Activated B cell treated with CpG ODN at 0.5 μM for 24 hours (primary cell): ENCODE measurements around the gene ZNF33B. TPM values are rescaled to one million over a fixed set of nuclear protein-coding genes. Genes with fewer than 3 reads are reported as not detected.

ENCODE experiments used
- ATAC-seq: fragments of 200-7000 bp; cut with Tn5 transposase; one replicate; pipeline ENCODE4 v1.10.0; 2021; ENCODE audit warnings: low read depth, mild to moderate bottlenecking, moderate library complexity
- CTCF ChIA-PET: fragments of 350-600 bp; sonication (Branson Sonifier 250); formaldehyde crosslinking; loops from one replicate; lab custom pipeline; 2021; ENCODE audit warnings: antibody characterized with exemption; lab: Charles Lee
- POLR2A ChIA-PET: fragments of 350-600 bp; sonication (Branson Sonifier 250); formaldehyde crosslinking; loops from one replicate; lab custom pipeline; 2021; ENCODE audit warnings: antibody characterized with exemption; lab: Charles Lee
- DNase-seq: peaks from one replicate; pipeline ENCODE4 v3.0.0; 2022
- H3K27ac Mint-ChIP-seq: one replicate; pipeline ENCODE4 v1.8.0; 2020; ENCODE audit warnings: mixed read lengths
- H3K27me3 Mint-ChIP-seq: one replicate; pipeline ENCODE4 v1.8.0; 2021; ENCODE audit warnings: mixed read lengths
- H3K36me3 Mint-ChIP-seq: one replicate; pipeline ENCODE4 v1.8.0; 2021; ENCODE audit warnings: low read depth, mixed read lengths
- H3K4me1 Mint-ChIP-seq: one replicate; pipeline ENCODE4 v1.8.0; 2021; ENCODE audit warnings: mixed read lengths
- H3K4me3 Mint-ChIP-seq: one replicate; pipeline ENCODE4 v1.8.0; 2020; ENCODE audit warnings: mild to moderate bottlenecking, mixed read lengths
- H3K9me3 Mint-ChIP-seq: one replicate; pipeline ENCODE4 v1.8.0; 2020; ENCODE audit warnings: mixed read lengths
- CTCF ChIP-seq: fragments of 200-600 bp; IDR thresholded peaks from one replicate; pipeline ENCODE4 v1.8.0; 2022; ENCODE audit warnings: antibody characterized with exemption, mild to moderate bottlenecking
- intact Hi-C: fragments of 100-400 bp; cut with micrococcal nuclease; formaldehyde crosslinking; loops from one replicate; pipeline ENCODE4 v1.15.1; 2024
- total RNA-seq: library from RNA; stranded (reverse); gene quantifications from 2 replicates; pipeline ENCODE4 v1.2.3, GENCODE V29; 2022

Gene ZNF33B
- total RNA-seq, 1 donor from 2014 or later = 31.0 TPM

- Mint-ChIP-seq H3K4me3 (peak overlapping the region; percentile 12), H3K27ac (no peak overlapping the region), H3K27me3 (no peaks in the 10 kb centered on the region), H3K9me3 (no peaks in the 10 kb centered on the region), H3K36me3 (peaks cover 54% of the 10 kb centered on the region), H3K4me1 (peaks cover 47% of the 10 kb centered on the region)
- TF ChIP-seq CTCF = no peak
- CTCF ChIA-PET = no interaction called here
- intact Hi-C loops = loop anchor here (5.0 to 10.0 kb wide), 4 partner anchors 118 to 568 kb away; no protein-coding TSS in a partner anchor
- no peak for DNase-seq
- ATAC-seq = no peak
- POLR2A ChIA-PET = interaction anchor here (1.3 kb wide), 1 partner anchor 84 kb away, joined by 3 read pairs; no protein-coding TSS in a partner anchor
These were observed 1.2 kb downstream of the ZNF33B start for GRCh38 chr10:42637142-42637541.

- ChIA-PET POLR2A (interaction anchor here (0.7 kb wide), 1 partner anchor 13 kb away, joined by 5 read pairs; no protein-coding TSS in a partner anchor), CTCF (no interaction called here)
- H3K4me1 Mint-ChIP-seq = peaks cover 52% of the 10 kb centered on the region
- no peaks in the 10 kb centered on the region for H3K9me3 Mint-ChIP-seq
- intact Hi-C loops = loop anchor here (5.0 to 10.0 kb wide), 4 partner anchors 120 to 570 kb away; no protein-coding TSS in a partner anchor
- DNase-seq (no peak), ATAC-seq (no peak)
- peaks cover 72% of the 10 kb centered on the region for H3K36me3 Mint-ChIP-seq
- no peak for TF ChIP-seq CTCF
- H3K27ac Mint-ChIP-seq = no peak overlapping the region
- H3K4me3 Mint-ChIP-seq = no peak overlapping the region
- H3K27me3 Mint-ChIP-seq = no peaks in the 10 kb centered on the region
These were observed 3.3 kb downstream of the ZNF33B start for GRCh38 chr10:42635098-42635497.

- ChIA-PET CTCF (no interaction called here), POLR2A (no interaction called here)
- Mint-ChIP-seq H3K4me3 (no peak overlapping the region), H3K9me3 (no peaks in the 10 kb centered on the region), H3K27ac (no peak overlapping the region), H3K36me3 (peaks cover 85% of the 10 kb centered on the region), H3K27me3 (no peaks in the 10 kb centered on the region), H3K4me1 (peaks cover 35% of the 10 kb centered on the region)
- ATAC-seq (no peak), DNase-seq (no peak)
- intact Hi-C loops = loop anchor here (10.0 kb wide), 3 partner anchors 122 to 572 kb away; no protein-coding TSS in a partner anchor
- TF ChIP-seq CTCF = no peak
These were observed 5.8 kb downstream of the ZNF33B start for GRCh38 chr10:42632564-42632963.

GRCh38 chr10:42630537-42631134, 7.7 kb downstream of the ZNF33B start:
- Mint-ChIP-seq H3K27me3 (no peaks in the 10 kb centered on the region), H3K27ac (no peak overlapping the region), H3K36me3 (peaks cover 87% of the 10 kb centered on the region), H3K4me3 (no peak overlapping the region), H3K9me3 (peaks cover 2% of the 10 kb centered on the region), H3K4me1 (peaks cover 21% of the 10 kb centered on the region)
- ATAC-seq (no peak), DNase-seq (no peak)
- no peak for TF ChIP-seq CTCF
- CTCF ChIA-PET = no interaction called here
- POLR2A ChIA-PET = no interaction called here
- intact Hi-C loops = loop anchor here (10.0 kb wide), 3 partner anchors 124 to 574 kb away; no protein-coding TSS in a partner anchor

GRCh38 chr10:42623929-42624328, 14.4 kb downstream of the ZNF33B start:
- Mint-ChIP-seq H3K36me3 (peaks cover 84% of the 10 kb centered on the region), H3K4me1 (peaks cover 2% of the 10 kb centered on the region), H3K27ac (no peak overlapping the region), H3K9me3 (peaks cover 7% of the 10 kb centered on the region), H3K4me3 (no peak overlapping the region), H3K27me3 (no peaks in the 10 kb centered on the region)
- POLR2A ChIA-PET = no interaction called here
- no peak for DNase-seq
- no peak for ATAC-seq
- intact Hi-C loops = no loop called here
- CTCF ChIA-PET = no interaction called here
- no peak for TF ChIP-seq CTCF
